ENCODE results near the gene PCNX2.

The PCNX2 gene

DNA sequence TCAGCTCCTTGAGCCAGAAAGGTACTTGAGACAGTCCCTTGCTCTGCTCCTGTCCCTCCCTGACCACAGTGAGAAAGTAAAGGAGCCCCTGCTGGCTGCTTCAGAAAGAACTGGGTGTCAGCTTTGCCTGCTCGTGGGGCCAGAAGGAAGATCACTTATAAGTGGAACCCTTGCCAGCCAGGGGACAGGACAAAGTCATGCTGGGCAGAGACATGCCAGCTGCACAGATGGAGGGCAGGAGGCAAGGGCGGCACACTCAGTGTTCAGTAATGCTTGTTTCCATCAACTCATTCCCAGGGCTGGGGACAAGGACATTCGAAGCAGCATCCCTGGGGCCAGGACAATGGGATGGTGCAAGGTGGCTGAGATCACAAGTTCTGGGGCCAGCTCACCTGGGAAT, 303.3 kb downstream of the PCNX2 start:
- Histone ChIP-seq H3K9ac (ENCODE audit: low read length in 5 of 5) (no peak overlapping the region), H3K27ac (ENCODE audit: low read depth, low read length) (no peak overlapping the region), H3K27me3 (ENCODE audit: control insufficient read depth in 5 of 5, insufficient read depth in 4 of 5, low read length in 5 of 5) (no peaks in the 10 kb centered on the region), H3K4me3 (ENCODE audit: low read depth in 1 of 5, low read length in 5 of 5) (no peak overlapping the region), H3K36me3 (ENCODE audit: control insufficient read depth in 5 of 5, insufficient read depth in 5 of 5, low read length in 5 of 5) (peaks cover 0 to 8% (median 5%) of the 10 kb centered on the region in 5 donors), H3K9me3 (ENCODE audit: control insufficient read depth in 5 of 5, low read length in 5 of 5) (peaks cover 0 to 3% (median 0%) of the 10 kb centered on the region in 5 donors), H3K4me1 (ENCODE audit: control insufficient read depth in 5 of 5, insufficient read depth in 5 of 5, low read length in 5 of 5) (peaks cover 0 to 1% (median 0%) of the 10 kb centered on the region in 5 donors)

DNA sequence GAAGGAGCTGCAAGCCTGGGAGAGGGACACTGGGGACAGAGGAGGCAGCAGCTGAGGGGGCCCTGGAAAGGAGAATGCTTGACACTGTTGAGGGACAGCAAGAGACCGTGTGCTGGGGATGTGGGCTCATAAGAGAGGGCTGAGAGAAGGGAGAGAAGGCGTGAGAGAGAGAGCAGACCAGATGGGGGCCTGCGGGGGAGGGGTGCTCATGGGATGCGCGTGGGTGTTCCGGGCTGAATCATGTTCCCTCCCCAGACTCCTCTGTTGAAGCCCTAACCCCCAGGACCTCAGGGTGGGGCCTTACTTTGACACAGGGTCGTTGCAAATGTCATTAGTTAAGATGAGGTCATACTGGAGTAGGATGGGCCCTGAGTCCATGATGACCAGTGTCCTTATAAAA, 304.3 kb downstream of the PCNX2 start:
- H3K27ac ChIP-seq (ENCODE audit: low read depth, low read length), result no peak overlapping the region
- H3K9me3 ChIP-seq (ENCODE audit: control insufficient read depth in 5 of 5, low read length in 5 of 5), result peaks cover 0 to 3% (median 0%) of the 10 kb centered on the region in 5 donors
- H3K4me3 ChIP-seq (ENCODE audit: low read depth in 1 of 5, low read length in 5 of 5), result no peak overlapping the region
- peaks cover 0 to 1% (median 0%) of the 10 kb centered on the region in 5 donors for H3K4me1 ChIP-seq (ENCODE audit: control insufficient read depth in 5 of 5, insufficient read depth in 5 of 5, low read length in 5 of 5)
- H3K36me3 ChIP-seq (ENCODE audit: control insufficient read depth in 5 of 5, insufficient read depth in 5 of 5, low read length in 5 of 5), result peaks cover 0 to 7% (median 0%) of the 10 kb centered on the region in 5 donors
- no peak overlapping the region for H3K9ac ChIP-seq (ENCODE audit: low read length in 5 of 5)
- H3K27me3 ChIP-seq (ENCODE audit: control insufficient read depth in 5 of 5, insufficient read depth in 4 of 5, low read length in 5 of 5), result no peaks in the 10 kb centered on the region

GRCh38 chr1:232990176-232991128, 305.1 kb downstream of the PCNX2 start:
- H3K9me3 ChIP-seq (ENCODE audit: control insufficient read depth in 5 of 5, low read length in 5 of 5), result peaks cover 0 to 3% (median 0%) of the 10 kb centered on the region in 5 donors
- H3K36me3 ChIP-seq (ENCODE audit: control insufficient read depth in 5 of 5, insufficient read depth in 5 of 5, low read length in 5 of 5), result peaks cover 0 to 9% (median 6%) of the 10 kb centered on the region in 5 donors
- no peak overlapping the region for H3K4me3 ChIP-seq (ENCODE audit: low read depth in 1 of 5, low read length in 5 of 5)
- H3K27me3 ChIP-seq (ENCODE audit: control insufficient read depth in 5 of 5, insufficient read depth in 4 of 5, low read length in 5 of 5), result no peaks in the 10 kb centered on the region
- no peak overlapping the region for H3K27ac ChIP-seq (ENCODE audit: low read depth, low read length)
- no peak overlapping the region for H3K9ac ChIP-seq (ENCODE audit: low read length in 5 of 5)
- H3K4me1 ChIP-seq (ENCODE audit: control insufficient read depth in 5 of 5, insufficient read depth in 5 of 5, low read length in 5 of 5), result peaks cover 0 to 1% (median 0%) of the 10 kb centered on the region in 5 donors

DNA sequence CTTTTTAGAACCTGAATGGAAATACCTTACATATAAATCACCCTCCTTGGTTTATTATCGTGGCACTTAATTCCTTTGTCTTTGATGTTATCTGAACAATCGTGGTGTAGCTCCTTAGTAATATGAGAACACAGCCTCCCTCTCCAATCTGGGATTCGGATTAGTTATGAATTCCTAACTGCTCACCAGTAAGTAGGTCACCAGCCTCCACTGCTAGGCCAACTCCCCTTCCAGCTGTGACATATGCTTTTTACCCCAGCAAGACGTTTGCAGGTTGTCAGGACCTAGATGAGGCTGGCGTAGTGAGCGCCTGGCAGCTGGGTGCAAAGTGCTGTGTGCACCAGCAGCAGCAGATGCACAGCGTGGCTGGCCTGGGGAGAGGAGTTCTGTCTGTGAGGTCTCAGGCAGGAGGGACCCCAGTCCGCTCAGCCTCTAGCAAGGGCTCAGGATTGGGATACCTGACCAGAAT, 306.9 kb downstream of the PCNX2 start:
- Histone ChIP-seq H3K36me3 (ENCODE audit: control insufficient read depth in 5 of 5, insufficient read depth in 5 of 5, low read length in 5 of 5) (peaks cover 0 to 11% (median 8%) of the 10 kb centered on the region in 5 donors), H3K4me3 (ENCODE audit: low read depth in 1 of 5, low read length in 5 of 5) (no peak overlapping the region), H3K4me1 (ENCODE audit: control insufficient read depth in 5 of 5, insufficient read depth in 5 of 5, low read length in 5 of 5) (peaks cover 0 to 1% (median 0%) of the 10 kb centered on the region in 5 donors), H3K27ac (ENCODE audit: low read depth, low read length) (no peak overlapping the region), H3K9me3 (ENCODE audit: control insufficient read depth in 5 of 5, low read length in 5 of 5) (peaks cover 0 to under 1% (median 0%) of the 10 kb centered on the region in 5 donors), H3K27me3 (ENCODE audit: control insufficient read depth in 5 of 5, insufficient read depth in 4 of 5, low read length in 5 of 5) (no peaks in the 10 kb centered on the region), H3K9ac (ENCODE audit: low read length in 5 of 5) (no peak overlapping the region)

GRCh38 chr1:232987774-232988140, 307.8 kb downstream of the PCNX2 start:
- Histone ChIP-seq H3K27ac (ENCODE audit: low read depth, low read length) (no peak overlapping the region), H3K36me3 (ENCODE audit: control insufficient read depth in 5 of 5, insufficient read depth in 5 of 5, low read length in 5 of 5) (peaks cover 0 to 11% (median 8%) of the 10 kb centered on the region in 5 donors), H3K4me1 (ENCODE audit: control insufficient read depth in 5 of 5, insufficient read depth in 5 of 5, low read length in 5 of 5) (peaks cover 0 to 4% (median 1%) of the 10 kb centered on the region in 5 donors), H3K4me3 (ENCODE audit: low read depth in 1 of 5, low read length in 5 of 5) (no peak overlapping the region), H3K27me3 (ENCODE audit: control insufficient read depth in 5 of 5, insufficient read depth in 4 of 5, low read length in 5 of 5) (no peaks in the 10 kb centered on the region), H3K9ac (ENCODE audit: low read length in 5 of 5) (no peak overlapping the region), H3K9me3 (ENCODE audit: control insufficient read depth in 5 of 5, low read length in 5 of 5) (no peaks in the 10 kb centered on the region)

GRCh38 chr1:232987046-232987773, 308.3 kb downstream of the PCNX2 start:
- Histone ChIP-seq H3K4me3 (ENCODE audit: low read depth in 1 of 5, low read length in 5 of 5) (no peak overlapping the region), H3K27ac (ENCODE audit: low read depth, low read length) (no peak overlapping the region), H3K9me3 (ENCODE audit: control insufficient read depth in 5 of 5, low read length in 5 of 5) (no peaks in the 10 kb centered on the region), H3K4me1 (ENCODE audit: control insufficient read depth in 5 of 5, insufficient read depth in 5 of 5, low read length in 5 of 5) (peaks cover 0 to 6% (median 6%) of the 10 kb centered on the region in 5 donors), H3K9ac (ENCODE audit: low read length in 5 of 5) (no peak overlapping the region), H3K27me3 (ENCODE audit: control insufficient read depth in 5 of 5, insufficient read depth in 4 of 5, low read length in 5 of 5) (no peaks in the 10 kb centered on the region), H3K36me3 (ENCODE audit: control insufficient read depth in 5 of 5, insufficient read depth in 5 of 5, low read length in 5 of 5) (peaks cover 0 to 11% (median 8%) of the 10 kb centered on the region in 5 donors)

DNA sequence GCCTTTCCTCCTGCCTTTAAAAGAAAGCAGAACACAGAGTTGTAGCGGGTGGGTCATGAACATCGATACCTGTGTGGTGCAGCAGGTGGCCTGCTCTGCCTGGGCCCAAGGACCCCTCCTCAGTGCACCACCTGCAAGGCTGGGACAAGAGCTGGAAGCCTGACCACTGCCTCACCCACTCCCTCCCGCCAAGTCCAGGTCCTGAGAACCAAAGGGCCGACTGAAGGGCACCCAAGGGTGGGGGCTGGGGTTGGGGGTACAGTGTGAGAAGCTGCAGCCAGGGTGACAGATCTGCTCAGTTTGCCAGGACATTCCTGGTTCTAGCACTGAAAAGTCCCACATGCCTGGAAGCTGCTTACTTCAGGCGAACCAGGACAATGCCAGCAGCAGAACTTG, 309.0 kb downstream of the PCNX2 start:
- H3K27ac ChIP-seq (ENCODE audit: low read depth, low read length), result no peak overlapping the region
- no peaks in the 10 kb centered on the region for H3K9me3 ChIP-seq (ENCODE audit: control insufficient read depth in 5 of 5, low read length in 5 of 5)
- H3K9ac ChIP-seq (ENCODE audit: low read length in 5 of 5), result no peak overlapping the region

DNA sequence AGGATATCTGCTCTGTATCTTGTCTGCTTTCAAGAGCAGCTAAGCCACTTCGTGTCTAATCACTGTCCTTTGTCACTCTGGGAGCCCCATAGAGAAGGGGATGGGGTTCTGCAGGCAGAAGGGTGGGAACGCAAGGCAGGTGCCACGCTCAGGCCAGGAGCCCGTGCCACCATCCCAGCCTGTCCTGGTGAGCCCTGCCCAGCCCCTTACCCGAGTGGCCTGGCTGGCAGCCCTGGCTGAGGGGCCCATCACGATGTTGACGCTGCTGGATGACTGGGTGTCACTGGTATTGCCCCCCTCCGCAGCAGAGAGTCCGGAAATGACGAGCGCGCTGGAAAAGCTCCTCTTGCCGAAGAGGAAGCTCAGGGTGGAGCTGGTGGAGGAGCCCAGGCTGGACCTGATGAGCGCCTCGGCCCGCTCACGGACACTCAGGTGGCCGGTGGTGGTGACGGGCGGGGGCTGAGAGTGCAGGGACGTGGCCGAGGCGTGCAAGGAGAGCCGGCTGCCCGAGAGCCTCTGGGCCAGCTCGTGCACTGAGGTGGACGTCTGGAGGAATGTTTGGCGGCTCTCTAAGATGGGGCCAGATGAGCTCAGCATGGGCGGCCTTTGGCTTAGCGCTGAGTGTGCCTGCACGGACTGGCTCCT, 309.5 kb downstream of the PCNX2 start:
- peaks cover 0 to 11% (median 5%) of the 10 kb centered on the region in 5 donors for H3K36me3 ChIP-seq (ENCODE audit: control insufficient read depth in 5 of 5, insufficient read depth in 5 of 5, low read length in 5 of 5)
- no peak overlapping the region for H3K9ac ChIP-seq (ENCODE audit: low read length in 5 of 5)
- H3K9me3 ChIP-seq (ENCODE audit: control insufficient read depth in 5 of 5, low read length in 5 of 5), result no peaks in the 10 kb centered on the region
- H3K4me1 ChIP-seq (ENCODE audit: control insufficient read depth in 5 of 5, insufficient read depth in 5 of 5, low read length in 5 of 5), result peaks cover 0 to 9% (median 6%) of the 10 kb centered on the region in 5 donors
- H3K27ac ChIP-seq (ENCODE audit: low read depth, low read length), result no peak overlapping the region
- H3K27me3 ChIP-seq (ENCODE audit: control insufficient read depth in 5 of 5, insufficient read depth in 4 of 5, low read length in 5 of 5), result no peaks in the 10 kb centered on the region
- H3K4me3 ChIP-seq (ENCODE audit: low read depth in 1 of 5, low read length in 5 of 5), result no peak overlapping the region

More for the DNA sequence above, 309.0 kb downstream of the PCNX2 start:
- peaks cover 0 to 7% (median 6%) of the 10 kb centered on the region in 5 donors for H3K4me1 ChIP-seq (ENCODE audit: control insufficient read depth in 5 of 5, insufficient read depth in 5 of 5, low read length in 5 of 5)
- H3K27me3 ChIP-seq (ENCODE audit: control insufficient read depth in 5 of 5, insufficient read depth in 4 of 5, low read length in 5 of 5), result no peaks in the 10 kb centered on the region
- no peak overlapping the region for H3K4me3 ChIP-seq (ENCODE audit: low read depth in 1 of 5, low read length in 5 of 5)
- H3K36me3 ChIP-seq (ENCODE audit: control insufficient read depth in 5 of 5, insufficient read depth in 5 of 5, low read length in 5 of 5), result peaks cover 0 to 11% (median 5%) of the 10 kb centered on the region in 5 donors

GRCh38 chr1:232984577-232985425, 310.7 kb downstream of the PCNX2 start:
- Histone ChIP-seq H3K9me3 (ENCODE audit: control insufficient read depth in 5 of 5, low read length in 5 of 5) (no peaks in the 10 kb centered on the region), H3K27me3 (ENCODE audit: control insufficient read depth in 5 of 5, insufficient read depth in 4 of 5, low read length in 5 of 5) (no peaks in the 10 kb centered on the region), H3K36me3 (ENCODE audit: control insufficient read depth in 5 of 5, insufficient read depth in 5 of 5, low read length in 5 of 5) (peaks cover 0 to 11% (median 5%) of the 10 kb centered on the region in 5 donors), H3K4me3 (ENCODE audit: low read depth in 1 of 5, low read length in 5 of 5) (no peak overlapping the region), H3K9ac (ENCODE audit: low read length in 5 of 5) (no peak overlapping the region), H3K4me1 (ENCODE audit: control insufficient read depth in 5 of 5, insufficient read depth in 5 of 5, low read length in 5 of 5) (peaks cover 0 to 9% (median 6%) of the 10 kb centered on the region in 5 donors), H3K27ac (ENCODE audit: low read depth, low read length) (no peak overlapping the region)

Data from subcutaneous abdominal adipose tissue (tissue), 5 donors.